CD4-positive, alpha-beta T cell treated with Interleukin-4 for 4 hours (primary cell): ENCODE data around the gene TMBIM6.
A peak's percentile ranks its signal among the peaks of the same experiment; 100 is the strongest.
"Not testable (repeated sequence)": the region's sequence is repeated elsewhere in the genome, so short reads cannot be mapped to it uniquely, and the experiment has no call there.

Source experiments
- DNase-seq: peaks from one replicate; pipeline ENCODE4 v3.0.0-alpha.2; 2020

The TMBIM6 gene

GRCh38 chr12:49730568-49731101, 10.7 kb upstream of the TMBIM6 start:
- no peak for DNase-seq

DNA sequence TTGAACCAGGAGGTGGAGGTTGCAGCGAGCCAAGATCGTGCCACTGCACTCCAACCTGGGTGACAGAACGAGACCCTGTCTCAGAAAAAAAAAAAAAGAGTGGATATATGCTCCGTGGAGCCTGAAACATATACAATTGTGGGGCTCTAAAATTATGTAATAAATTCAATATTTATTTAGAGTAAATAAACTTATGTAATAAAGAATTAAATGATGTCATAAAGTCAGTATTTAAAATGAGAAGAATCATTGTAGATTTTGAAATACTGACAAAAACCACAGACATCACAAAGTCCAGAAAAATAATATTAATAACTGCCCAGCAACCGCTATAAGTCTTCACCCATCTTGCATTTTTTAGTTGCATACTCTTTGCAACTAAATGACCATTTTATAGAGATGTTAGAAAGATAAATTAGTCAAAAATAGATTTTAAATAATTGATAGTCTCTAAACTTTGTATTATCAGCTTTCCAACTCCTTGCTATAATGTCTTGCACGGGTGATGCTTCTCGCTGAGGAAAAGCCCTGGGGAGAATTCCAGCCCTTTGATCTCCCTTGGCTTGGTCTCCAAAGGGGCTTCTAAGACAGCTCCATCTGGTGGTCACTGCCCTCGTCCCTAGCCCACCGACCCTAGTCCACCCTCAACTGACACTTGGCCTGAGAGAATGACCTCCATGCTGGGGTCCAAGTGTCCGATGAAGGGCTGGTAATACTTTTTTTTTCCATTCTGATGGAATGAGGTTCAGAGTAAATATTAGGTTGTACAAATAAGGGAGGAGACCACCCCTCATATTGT, 7.9 kb upstream of the TMBIM6 start:
- DNase-seq, result no peak

DNA sequence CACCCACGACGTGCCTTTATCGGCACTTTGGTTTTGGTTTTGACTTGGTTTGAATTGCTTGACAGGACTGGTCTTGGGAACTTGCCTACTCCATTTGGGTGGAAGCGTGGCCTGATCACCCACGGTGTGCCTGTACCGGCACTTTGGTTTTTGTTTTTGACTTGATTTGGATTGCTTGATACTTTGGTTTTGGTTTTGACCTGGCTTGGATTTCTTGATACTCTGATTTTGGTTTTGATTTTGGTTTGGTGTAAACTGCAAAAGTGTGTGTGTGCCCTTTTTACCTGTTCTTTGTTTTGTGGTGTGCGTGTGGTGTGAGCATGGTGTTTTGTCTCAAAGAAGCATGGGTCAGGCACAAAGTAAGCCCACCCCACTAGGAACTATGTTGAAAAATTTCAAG, 6.5 kb upstream of the TMBIM6 start:
- DNase-seq, result not testable (repeated sequence)

- DNase-seq, result not testable (repeated sequence)
Measured at GRCh38 chr12:49738721-49739120, 2.6 kb upstream of the TMBIM6 start.

DNA sequence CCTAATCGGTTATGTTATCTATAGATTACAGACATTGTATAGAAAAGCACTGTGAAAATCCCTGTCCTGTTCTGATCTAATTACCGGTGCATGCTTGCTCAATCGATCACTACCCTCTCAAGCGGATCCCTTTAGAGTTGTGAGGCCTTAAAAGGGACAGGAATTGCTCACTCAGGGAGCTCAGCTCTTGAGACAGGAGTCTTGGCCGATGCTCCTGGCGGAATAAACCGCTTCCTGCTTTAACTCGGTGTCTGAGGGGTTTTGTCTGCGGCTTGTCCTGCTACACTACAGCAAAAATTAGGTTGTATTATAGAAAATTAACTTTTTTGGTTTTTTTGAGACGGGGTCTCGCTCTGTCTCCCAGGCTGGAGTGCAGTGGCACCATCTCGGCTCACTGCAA, 1.1 kb upstream of the TMBIM6 start:
- not testable (repeated sequence) for DNase-seq

DNA sequence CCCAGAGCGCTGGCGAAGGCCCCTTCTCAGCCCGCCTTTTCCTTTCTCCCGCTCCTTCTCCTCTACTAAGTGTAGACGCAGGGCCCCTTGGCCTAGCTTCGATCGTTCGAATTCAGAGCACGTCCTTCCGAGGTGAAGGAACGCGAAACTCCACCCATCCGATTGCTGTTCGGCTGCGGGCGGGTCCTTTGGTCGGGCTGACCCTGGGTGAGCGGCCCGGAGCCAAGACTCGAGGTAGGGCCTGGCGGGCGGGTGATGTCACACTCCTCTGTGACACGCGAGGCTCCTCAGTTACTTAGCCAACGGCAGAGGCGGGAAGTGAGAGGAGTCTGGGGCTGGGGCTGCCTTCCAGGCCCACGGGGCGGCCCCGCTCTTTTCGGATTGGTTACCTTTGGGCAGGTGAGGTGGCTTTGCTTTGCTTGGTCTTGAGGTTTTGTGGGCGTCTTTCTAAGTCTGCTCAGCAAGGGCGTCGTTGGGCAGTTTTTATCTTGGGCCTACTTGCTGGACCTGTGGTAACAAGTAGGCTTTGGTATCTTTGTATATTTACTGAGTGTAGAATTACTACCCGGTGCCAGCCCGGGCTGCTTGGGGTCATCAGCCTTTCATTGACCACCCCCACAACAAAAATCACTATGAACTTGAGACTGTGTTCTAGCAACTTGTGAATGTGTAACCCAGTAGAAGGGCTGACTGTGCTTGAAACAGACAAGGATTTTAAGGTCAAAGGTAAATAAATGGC, 694 bp downstream of the TMBIM6 start:
- DNase-seq, result peak; percentile 91

- DNase-seq, result no peak
Measured at GRCh38 chr12:49744363-49744885, 3.1 kb downstream of the TMBIM6 start.

- DNase-seq, result no peak
Measured at GRCh38 chr12:49748306-49748705, 6.9 kb downstream of the TMBIM6 start.

DNA sequence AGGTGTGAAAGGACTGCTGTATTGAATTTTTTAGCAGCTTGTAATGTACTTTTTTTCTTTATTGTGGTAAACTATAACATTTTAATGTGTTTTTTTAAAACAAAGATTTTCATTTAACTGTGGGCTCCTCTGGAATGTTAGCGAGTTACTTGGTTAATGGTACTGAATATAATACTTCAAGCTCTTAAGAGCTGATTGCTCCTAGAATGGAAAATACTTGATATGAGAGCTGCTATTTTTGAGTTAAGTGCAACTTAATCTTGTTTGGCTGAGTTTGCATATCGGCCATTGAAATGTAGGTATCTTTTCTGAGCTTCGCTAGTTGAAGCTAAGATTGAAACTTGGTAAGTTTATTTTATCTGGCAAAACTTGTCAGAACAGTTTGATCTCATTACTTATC, 7.4 kb downstream of the TMBIM6 start:
- DNase-seq, result no peak

DNA sequence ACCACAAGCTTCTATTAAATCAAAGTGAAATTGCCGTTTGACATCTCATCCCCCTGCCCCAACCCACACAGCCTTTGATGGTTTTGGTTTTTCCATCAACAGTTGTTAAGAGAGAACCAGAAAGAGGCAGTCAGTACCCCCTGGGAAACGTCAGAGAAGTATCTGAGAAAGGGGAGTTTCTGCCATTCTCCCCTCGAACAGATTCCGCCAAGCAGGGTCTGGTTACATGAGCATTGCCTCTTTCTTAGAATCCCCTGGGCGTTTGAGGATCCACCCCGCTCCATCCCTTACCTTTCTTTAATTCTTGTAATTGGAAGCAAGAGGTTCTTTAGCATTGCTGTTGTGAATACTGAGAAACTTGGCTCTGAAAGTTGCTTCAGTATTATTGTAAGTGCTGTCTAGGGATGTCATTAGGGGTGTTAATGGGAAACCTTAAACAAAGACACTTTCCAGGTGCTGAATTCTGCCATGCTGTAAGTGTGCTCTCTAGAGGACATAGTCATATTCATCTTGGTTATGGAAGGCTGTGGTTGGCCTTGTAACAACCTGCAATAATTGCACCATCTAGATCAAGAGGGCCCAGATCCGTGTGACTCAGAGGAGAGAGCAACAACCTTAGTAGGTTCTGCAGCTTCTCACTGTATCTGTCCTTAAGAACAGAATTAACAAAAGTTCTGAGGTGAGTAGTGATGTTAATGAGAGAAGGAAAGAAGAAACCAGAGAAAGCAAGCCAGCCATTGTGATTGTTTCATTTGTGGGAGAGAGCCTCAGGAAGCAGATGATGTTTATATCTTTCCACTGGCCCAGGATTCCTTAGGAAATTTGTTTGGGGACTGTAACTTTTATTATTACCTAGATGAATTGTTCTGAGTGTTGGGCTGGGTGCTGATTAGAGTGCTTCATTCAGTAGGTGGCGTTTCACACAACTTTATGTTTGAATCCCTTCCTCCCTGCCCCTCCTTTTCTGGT, 9.0 kb downstream of the TMBIM6 start:
- peak; percentile 67 for DNase-seq

GRCh38 chr12:49750996-49751393, 9.6 kb downstream of the TMBIM6 start:
- DNase-seq, result no peak

DNA sequence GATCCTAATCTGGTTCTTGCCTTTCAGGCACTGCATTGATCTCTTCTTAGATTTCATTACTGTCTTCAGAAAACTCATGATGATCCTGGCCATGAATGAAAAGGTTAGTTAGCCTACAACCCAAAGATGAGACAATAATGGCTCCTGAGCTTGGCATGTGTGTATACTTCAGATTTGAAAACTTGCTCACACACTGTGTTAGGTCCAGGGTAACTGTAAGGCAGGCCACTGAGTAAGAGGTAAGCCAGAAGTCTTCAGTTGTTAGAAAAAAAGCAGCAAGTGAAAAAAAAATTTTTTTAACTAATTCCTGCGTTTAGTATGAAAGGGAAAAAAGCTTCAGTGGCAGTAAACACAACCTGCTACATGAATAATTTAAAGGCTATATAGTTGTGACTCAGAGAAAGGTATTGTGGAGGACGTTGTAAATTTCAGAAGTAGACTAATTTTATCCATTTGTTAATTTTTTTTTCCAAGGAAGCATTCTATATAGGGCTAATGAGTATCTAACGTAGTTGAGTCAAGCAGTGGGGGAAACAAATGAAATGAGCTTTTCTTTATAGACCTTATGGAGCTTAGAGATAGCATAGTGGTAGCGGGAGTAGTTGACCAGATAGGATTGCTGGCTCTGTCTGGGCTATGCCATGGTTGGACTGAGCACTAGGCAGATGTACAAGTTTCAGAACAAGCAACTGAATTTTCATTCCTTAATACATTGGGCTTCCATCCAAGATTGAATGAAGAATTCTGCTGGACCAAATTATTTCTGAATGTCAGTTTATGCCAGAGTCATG, 20.5 kb downstream of the TMBIM6 start:
- DNase-seq, result no peak

GRCh38 chr12:49762468-49762847, 21.1 kb downstream of the TMBIM6 start:
- peak; percentile 27 for DNase-seq

DNA sequence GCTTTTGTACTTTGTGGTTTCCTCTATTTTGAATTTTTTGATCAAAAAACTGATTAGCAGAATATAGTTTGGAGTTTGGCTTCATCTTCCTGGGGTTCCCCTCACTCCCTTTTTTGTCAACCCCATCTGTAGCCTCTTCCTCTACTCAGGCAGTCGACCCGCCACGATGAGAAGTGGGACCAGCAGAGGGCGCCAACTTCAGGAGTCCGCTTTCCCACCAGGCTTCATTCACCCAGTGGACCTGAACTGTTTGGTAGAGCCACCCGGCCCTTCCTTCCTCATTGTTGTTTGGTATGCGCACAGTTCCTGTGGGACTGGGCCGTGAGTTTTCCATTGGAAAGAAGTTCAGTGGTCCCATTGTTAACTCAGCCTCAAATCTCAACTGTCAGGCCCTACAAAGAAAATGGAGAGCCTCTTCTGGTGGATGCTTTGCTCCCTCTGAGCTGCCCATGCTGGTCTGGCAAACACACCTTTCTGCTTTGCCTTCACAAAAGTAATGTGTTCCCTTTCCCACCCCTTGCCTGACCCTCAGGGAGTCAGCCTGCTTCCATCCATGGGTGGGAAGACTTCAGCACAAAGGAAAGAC, 21.7 kb downstream of the TMBIM6 start:
- DNase-seq, result peak; percentile 75

- no peak for DNase-seq
Measured at GRCh38 chr12:49764126-49764525, 22.8 kb downstream of the TMBIM6 start.

DNA sequence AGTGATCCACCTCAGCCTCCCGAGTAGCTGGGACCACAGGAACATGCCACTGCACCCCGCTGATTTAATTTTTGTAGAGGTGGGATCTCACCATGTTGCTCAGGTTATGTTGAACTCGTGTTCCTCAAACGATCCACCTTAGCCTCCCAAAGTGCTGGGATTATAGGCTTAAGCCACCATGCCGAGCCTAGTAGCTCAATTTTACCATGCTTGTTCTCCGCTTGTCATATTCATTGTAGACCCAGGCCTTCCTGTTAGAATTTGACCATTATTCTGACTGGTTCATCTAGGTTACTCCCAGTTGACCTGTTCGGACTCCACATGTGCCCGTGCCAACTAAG, 24.7 kb downstream of the TMBIM6 start:
- no peak for DNase-seq

GRCh38 chr12:49767333-49767732, 26.0 kb downstream of the TMBIM6 start:
- DNase-seq, result no peak

DNA sequence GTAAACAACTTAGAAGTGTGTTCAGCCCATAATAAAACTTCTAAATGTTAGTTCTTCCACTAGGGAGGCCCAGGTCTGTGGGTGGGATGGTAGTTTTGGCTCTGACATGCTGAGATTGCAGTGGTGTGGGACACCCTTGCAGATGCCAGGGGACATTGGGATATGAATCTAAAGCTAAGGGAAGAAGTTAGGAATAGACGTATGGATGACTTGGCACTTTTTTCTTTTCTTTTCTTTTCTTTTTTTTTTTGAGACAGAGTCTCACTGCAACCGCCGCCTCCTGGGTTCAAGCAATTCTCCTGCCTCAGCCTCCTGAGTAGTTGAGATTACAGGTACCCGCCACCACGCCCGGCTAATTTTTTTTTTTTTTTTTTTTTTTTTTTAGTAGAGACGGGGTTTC, 31.7 kb downstream of the TMBIM6 start:
- DNase-seq, result not testable (repeated sequence)

GRCh38 chr12:49776413-49776812, 35.1 kb downstream of the TMBIM6 start:
- DNase-seq, result peak; percentile 49

- DNase-seq, result no peak
Measured at GRCh38 chr12:49776858-49777257, 35.5 kb downstream of the TMBIM6 start.

- no peak for DNase-seq
Measured at GRCh38 chr12:49777341-49777740, 36.0 kb downstream of the TMBIM6 start.
